ENCODE data around the gene CMTR1. TPM values are rescaled to one million over a fixed set of nuclear protein-coding genes. Genes with fewer than 3 reads are reported as not detected.

The CMTR1 gene
- total RNA-seq, 1 donor from 2014 or later: 60.1 TPM

DNA sequence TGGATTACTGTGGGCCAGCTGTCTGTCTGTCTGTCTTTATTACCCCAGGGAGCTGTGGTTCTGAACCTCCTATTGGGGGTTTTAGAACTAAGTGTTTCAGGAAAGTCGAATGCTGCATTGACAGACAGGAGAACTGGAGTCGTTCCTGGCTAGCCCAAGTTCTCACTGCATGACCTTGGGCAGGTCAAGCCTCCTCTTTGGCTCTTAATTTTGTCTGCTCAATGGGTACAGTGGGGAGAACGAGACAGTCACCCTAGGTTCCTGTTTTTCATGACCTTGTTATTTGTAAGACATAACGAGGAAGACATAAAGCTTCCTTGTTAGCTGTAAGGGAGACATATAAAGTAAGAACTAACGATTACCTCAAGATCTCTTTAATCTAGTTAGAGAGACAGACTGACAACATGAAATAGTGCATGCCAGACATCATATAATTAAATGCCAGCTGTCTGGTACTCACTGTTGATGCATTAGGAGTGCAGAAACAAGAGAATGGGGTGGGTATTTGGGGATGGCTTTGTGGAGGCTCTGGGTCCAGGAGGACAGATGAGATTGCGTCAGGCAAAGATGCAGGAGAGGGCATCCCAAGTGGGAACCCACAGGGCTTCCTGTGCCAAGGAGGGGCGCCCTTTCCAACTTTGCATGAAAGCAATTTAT lies 70.4 kb downstream of the CMTR1 start:
- Mint-ChIP-seq H3K36me3 (no peaks in the 10 kb centered on the region), H3K4me1 (peaks cover 22% of the 10 kb centered on the region), H3K27ac (no peak overlapping the region), H3K4me3 (no peak overlapping the region), H3K27me3 (ENCODE audit: low read depth) (no peaks in the 10 kb centered on the region), H3K9me3 (no peaks in the 10 kb centered on the region)
- no peak for DNase-seq (ENCODE audit: low spot score in 2 of 2, unreplicated experiment in 2 of 2)
- TF ChIP-seq, protein P1, sequence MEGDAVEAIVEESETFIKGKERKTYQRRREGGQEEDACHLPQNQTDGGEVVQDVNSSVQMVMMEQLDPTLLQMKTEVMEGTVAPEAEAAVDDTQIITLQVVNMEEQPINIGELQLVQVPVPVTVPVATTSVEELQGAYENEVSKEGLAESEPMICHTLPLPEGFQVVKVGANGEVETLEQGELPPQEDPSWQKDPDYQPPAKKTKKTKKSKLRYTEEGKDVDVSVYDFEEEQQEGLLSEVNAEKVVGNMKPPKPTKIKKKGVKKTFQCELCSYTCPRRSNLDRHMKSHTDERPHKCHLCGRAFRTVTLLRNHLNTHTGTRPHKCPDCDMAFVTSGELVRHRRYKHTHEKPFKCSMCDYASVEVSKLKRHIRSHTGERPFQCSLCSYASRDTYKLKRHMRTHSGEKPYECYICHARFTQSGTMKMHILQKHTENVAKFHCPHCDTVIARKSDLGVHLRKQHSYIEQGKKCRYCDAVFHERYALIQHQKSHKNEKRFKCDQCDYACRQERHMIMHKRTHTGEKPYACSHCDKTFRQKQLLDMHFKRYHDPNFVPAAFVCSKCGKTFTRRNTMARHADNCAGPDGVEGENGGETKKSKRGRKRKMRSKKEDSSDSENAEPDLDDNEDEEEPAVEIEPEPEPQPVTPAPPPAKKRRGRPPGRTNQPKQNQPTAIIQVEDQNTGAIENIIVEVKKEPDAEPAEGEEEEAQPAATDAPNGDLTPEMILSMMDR (IDR thresholded peaks at IDR 0.05; ENCODE audit: unreplicated experiment): no peak

GRCh38 chr6:37504024-37504423 lies 71.0 kb downstream of the CMTR1 start:
- H3K9me3 Mint-ChIP-seq: no peaks in the 10 kb centered on the region
- TF ChIP-seq, protein P1 (IDR thresholded peaks at IDR 0.05; ENCODE audit: unreplicated experiment): no peak
- H3K4me3 Mint-ChIP-seq: no peak overlapping the region
- no peak overlapping the region for H3K27ac Mint-ChIP-seq
- DNase-seq (ENCODE audit: low spot score in 2 of 2, unreplicated experiment in 2 of 2): no peak
- H3K4me1 Mint-ChIP-seq: peaks cover 18% of the 10 kb centered on the region
- H3K36me3 Mint-ChIP-seq: no peaks in the 10 kb centered on the region
- H3K27me3 Mint-ChIP-seq (ENCODE audit: low read depth): no peaks in the 10 kb centered on the region

- TF ChIP-seq, protein P1 (IDR thresholded peaks at IDR 0.05; ENCODE audit: unreplicated experiment): no peak
- Mint-ChIP-seq H3K27ac (no peak overlapping the region), H3K9me3 (no peaks in the 10 kb centered on the region), H3K4me1 (peaks cover 10% of the 10 kb centered on the region), H3K27me3 (ENCODE audit: low read depth) (peaks cover 5% of the 10 kb centered on the region), H3K4me3 (no peak overlapping the region), H3K36me3 (no peaks in the 10 kb centered on the region)
- DNase-seq (ENCODE audit: low spot score in 2 of 2, unreplicated experiment in 2 of 2): no peak
These were observed 73.5 kb downstream of the CMTR1 start for GRCh38 chr6:37506479-37506878.

DNA sequence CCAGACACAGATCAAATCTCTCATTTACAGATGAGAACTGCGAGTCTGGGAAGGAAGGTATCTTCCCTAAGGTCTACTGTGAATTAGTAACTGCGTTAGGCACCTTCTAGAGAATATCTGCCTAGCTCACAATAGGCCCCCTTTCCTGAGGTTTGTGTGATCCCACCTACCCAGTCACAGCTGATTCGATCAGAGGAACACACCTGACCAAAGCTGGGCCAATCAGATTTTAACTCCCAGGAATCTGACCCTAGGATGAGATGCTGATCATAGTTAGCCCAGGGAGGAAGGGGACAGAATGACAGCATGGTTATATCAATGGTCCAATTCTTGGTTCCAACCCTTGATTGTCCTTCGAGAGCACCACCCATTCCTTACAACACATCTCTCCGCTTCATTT lies 74.1 kb downstream of the CMTR1 start:
- peaks cover 9% of the 10 kb centered on the region for H3K4me1 Mint-ChIP-seq
- TF ChIP-seq, protein P1 (IDR thresholded peaks at IDR 0.05; ENCODE audit: unreplicated experiment): no peak
- no peak for DNase-seq (ENCODE audit: low spot score in 2 of 2, unreplicated experiment in 2 of 2)
- no peaks in the 10 kb centered on the region for H3K9me3 Mint-ChIP-seq
- peaks cover 11% of the 10 kb centered on the region for H3K27me3 Mint-ChIP-seq (ENCODE audit: low read depth)
- H3K27ac Mint-ChIP-seq: no peak overlapping the region
- H3K36me3 Mint-ChIP-seq: no peaks in the 10 kb centered on the region
- no peak overlapping the region for H3K4me3 Mint-ChIP-seq

DNA sequence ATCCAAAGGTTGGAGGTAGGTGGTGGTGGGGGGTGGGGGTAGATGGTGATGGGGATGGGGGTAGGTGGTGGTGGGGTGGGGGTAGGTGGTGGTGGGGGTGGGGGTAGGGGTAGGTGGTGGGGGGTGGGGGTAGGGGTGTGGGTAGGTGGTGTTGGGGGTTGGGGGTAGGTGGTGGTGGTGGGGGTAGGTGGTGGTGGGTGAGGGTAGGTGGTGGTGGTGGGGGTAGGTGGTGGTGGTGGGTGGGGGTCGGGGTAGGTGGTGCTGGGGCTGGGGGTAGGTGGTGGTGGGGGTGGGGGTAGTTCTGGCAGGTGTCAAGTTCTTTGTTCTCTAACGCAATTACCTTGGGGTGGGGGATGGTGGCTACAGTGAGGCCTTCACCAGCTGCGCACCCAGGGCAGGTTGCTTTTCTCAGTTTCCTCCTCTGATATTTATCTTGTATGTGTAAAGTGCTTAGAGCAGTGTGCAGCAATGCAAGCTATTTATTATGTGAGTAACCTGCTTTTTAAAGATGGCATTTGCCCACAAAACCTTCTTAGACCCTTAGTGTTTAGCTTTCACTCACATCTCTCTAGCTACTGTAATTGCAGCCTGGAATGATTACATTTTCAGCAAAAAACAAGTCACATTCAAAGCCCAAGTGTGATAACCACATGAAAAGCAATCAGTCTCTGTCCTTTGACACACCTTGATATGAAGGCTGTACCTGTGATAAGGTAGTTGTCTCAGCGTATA lies 74.8 kb downstream of the CMTR1 start:
- no peak overlapping the region for H3K27ac Mint-ChIP-seq
- peaks cover 11% of the 10 kb centered on the region for H3K4me1 Mint-ChIP-seq
- no peak overlapping the region for H3K4me3 Mint-ChIP-seq
- H3K9me3 Mint-ChIP-seq: no peaks in the 10 kb centered on the region
- TF ChIP-seq, protein P1 (IDR thresholded peaks at IDR 0.05; ENCODE audit: unreplicated experiment): no peak
- DNase-seq (ENCODE audit: low spot score in 2 of 2, unreplicated experiment in 2 of 2): no peak
- no peaks in the 10 kb centered on the region for H3K36me3 Mint-ChIP-seq
- peaks cover 19% of the 10 kb centered on the region for H3K27me3 Mint-ChIP-seq (ENCODE audit: low read depth)

Data from mesothelial cell of epicardium (in vitro differentiated cells).